ENCODE measurements around the gene SLBP.

SLBP gene

DNA sequence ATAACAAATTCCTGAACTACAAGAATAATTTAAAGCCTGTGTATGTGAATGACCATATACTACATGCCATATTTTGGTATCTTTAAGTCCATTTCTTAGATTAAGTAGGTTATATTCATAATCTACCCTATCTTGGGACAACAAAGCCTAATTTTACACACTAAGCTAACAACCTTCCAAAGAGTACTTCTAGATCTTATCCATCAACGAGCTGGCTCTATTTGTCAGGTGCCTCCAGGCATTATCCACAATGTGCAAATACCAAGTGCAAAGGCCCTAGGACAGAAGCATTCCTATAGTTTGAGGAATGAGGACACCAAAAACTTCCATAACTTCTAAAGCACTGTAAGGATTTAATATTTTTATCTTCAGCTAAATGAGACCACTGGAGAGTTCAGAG lies 3.5 kb downstream of the SLBP start:
- no peak for DNase-seq

DNA sequence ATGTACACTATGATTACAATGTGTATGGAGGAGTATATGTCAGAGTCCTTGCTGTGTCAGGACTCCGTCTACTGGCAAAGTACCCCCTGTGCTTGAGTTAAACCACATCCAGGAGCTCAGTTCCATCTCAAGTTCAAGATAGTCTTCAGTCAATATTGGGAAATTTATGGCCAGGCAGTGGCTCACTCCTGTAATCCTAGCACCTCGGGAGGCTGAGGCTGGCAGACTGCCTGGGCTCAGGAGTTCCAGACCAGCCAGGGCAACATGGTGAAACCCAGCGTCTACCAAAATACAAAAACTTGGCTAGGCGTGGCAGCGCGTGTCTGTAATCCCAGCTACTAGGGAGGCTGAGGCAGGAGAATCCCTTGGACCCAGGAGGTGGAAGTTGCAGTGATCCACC lies 5.8 kb downstream of the SLBP start:
- DNase-seq: no peak

DNA sequence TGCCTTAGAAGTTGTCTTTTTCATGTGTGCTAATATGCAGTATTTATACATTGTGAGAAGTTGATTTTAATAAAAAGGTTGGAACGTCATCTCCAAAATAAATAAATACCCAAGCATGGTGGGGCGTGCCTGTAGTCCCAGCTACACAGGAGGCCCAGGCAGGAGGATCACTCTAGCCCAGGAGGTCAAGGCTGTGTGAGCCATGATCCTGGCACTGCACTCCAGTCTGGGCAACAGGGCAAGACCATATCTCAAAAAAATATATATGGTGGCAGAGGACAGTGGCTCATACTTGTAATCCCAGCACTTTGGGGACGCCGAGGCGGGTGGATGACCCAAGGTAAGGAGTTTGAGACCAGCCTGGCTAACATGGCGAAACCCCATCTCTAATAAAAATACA lies 6.4 kb downstream of the SLBP start:
- DNase-seq: no peak

DNA sequence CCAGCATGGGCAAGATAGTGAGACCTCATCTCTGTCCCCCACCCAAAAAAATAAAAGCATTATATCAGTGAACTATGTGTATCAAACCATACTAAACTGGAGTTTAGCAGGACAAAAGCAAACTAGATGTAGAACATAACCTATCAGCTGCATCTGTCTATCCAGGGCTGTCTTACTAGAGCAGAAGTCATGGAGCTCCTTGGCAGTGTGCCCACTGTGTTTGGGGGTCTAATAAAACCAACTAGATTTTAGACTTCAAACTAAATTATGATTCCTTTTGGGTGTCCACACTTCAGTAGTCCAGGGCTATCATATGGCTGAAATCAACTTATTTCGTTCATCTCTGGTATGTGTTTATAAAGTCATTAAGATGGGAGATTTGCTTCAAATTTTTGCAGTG lies 8.3 kb downstream of the SLBP start:
- DNase-seq: no peak

DNA sequence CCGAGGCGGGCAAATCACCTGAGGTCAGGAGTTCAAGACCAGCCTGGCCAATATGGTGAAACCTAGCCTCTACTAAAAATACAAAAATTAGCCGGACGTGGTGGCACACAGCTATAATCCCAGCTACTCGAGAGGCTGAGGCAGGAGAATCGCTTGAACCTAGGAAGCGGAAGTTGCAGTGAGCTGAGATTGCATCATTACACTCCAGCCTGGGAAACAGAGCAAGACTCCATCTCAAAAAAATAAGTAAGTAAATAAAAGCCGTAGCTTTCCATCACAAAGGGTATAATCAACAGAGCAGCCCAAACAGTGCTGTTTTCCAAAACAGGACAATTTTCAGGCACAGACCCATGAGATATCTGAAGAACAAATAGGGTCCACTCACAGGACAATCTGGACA lies 10.4 kb downstream of the SLBP start:
- peak; percentile 73 for DNase-seq

DNA sequence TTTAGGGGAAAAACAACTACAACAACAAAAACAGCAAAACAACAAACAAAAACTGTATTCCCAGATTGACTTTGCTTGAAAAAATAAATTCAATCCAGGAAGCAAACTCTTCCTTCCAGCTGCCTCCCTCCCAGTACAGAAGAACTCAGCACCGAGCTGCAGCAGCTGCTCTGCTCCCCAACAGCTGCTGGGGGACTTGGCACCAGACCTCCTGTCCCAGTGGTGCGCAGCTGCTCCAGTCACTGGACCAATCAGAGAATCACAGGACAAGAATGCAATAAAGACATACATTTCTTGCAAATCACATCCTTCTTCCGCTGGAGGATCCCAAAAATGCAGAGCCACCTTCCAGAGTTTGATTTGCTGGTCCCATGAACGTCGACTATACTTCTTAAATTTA lies 16.2 kb downstream of the SLBP start:
- no peak for DNase-seq

DNA sequence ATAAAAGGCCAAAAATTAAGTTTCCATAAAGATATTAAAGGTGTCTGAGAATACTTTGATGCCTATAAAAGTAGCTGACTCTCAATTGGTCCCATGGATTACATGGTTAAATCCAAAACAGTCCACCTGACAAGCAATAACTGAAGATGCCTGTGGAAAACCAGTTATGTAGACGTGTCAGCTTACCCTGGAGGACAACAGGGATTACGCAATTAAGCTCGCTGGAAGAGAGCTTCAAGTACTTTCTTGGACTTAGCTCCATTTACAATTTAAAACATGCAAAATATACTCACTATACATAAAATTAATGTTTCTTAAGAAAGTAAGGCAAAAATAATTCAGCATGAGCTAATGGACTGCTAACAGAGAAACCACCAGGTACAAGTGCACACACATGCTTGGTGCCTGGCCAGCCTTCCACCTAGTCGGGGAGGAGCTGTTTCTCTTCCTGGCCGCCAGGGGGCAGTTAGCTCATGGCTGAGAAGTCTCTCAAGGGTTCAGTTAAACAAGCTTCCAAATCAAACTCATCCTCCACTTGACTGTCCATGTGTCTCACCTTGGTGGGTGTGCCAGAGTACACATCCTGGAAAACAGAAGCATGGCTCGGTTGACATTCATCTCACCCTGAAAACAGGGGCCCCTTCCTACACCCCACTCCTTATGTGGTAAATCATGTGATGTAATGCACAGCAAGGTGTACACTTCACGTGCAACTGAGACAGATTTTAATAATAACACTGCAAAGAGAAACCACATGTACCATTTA lies 18.8 kb downstream of the SLBP start:
- DNase-seq: peak; percentile 62

DNA sequence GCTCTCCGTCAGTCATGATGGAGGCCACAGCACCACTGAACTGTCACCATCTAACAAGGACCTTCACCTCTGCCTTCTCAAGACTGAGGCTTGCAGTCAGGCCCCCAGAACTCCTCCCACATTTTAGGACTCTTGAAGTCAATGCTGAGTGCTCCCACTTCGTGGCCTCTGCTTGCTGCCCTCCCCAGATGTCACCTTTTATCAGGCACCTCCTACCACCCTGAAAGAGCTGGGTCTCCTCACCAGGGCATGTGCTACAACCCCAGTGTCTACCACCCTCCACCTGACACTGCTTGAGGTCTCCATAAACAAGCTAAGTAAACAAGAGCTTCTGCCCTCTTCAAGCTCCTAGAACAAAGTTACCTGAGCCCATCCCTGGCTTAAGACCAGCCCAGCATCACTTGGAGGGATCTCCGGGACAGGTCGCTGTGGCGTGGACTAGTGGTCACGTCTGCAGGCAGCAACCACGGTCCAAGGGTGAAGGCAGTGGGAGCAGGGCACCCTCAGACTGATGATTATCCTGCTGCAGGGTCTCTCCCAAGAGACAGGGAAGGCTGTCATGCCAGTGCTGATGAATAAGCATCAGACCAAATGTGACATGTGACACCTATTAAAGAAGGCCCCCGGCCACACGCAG lies 20.3 kb downstream of the SLBP start:
- DNase-seq: no peak

DNA sequence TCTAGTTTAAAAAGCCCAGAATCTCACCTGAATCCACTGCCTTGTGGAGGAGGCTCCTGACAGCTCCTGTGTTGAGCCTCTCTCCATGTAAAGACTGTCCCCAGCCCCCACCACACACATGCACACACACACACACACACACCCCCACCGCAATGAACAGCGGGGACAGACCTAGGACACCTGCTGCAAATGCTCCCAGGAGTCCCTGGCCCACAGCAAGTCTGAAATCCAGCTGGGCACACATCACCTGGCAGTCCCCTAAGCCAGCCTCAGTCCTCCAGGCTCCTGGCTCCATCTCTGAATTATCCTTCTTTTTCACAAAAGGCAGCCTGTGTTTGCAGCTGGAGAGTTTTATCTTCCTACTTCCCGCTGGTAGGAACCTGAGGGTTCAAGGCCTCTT lies 21.4 kb downstream of the SLBP start:
- no peak for DNase-seq

DNA sequence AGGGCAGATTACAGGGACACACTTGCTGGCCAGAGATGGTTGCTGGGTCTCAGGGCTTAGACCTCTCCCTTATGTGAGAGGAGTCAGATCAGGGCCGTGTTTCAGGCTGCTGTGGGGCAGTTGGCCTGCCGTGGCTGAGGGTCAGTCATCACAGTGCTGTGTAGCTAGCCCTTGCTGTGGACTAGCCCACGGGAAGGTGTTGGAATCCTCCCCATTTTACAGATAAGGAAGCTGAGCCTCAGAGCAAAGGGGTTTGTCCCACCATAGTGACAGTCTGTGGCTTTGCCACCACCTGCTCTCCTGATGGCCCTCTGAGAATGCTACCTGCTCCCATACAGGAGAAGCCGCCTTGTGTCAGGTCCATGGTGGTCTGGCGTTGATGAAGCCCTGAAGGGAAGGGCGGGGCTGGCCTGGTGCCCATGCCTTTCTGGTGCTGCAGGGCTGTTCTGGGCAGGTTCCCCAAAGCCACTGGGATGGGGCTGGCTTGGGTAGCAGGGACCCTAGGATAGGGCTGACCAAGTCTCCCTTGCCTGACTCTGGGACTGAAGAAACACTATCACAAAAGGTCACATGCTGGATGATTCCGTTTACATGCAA lies 25.6 kb downstream of the SLBP start:
- DNase-seq: no peak

DNA sequence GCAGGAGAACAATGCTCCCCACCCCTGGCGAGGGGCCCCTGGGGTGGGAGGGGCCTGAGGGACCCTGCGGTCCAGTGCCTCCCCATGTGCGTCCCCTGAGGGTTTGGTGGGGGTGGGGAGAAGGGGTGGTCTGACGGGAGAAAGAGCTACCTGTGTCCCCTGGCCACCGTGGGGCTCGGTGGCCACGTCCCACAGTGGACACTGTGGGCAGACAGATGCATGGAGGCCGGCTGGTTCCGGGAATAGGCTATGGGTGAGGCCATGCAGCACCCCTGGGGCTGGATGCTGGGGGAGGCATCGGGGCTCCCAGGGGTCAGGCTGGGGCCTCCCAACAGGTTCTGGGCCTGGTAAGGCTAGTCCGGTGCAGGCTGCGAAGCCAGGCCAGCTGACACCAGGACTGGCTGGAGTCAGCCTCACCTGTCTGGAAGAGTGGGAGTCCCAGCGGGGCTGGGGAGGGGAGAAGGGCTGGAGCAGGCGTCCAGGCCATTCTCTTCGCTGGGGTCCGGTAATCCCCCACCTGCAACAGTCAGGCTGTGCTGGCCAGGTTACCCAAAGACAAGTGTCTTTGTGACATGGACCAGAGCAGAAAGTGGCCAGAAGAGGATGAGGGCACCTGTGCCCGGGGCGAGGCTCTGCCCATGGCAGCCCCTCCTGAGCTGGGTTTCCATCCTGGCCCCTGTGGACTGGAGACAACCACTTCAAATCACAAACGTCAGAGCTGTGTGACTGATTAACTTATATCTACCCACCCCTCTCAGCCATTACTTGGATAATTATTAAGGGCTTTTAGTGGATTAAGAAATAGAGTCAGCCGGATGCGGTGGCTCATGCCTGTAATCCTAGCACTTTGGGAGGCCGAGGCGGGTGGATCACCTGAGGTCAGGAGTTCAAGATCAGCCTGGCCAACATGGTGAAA lies 26.6 kb downstream of the SLBP start:
- DNase-seq: no peak

DNA sequence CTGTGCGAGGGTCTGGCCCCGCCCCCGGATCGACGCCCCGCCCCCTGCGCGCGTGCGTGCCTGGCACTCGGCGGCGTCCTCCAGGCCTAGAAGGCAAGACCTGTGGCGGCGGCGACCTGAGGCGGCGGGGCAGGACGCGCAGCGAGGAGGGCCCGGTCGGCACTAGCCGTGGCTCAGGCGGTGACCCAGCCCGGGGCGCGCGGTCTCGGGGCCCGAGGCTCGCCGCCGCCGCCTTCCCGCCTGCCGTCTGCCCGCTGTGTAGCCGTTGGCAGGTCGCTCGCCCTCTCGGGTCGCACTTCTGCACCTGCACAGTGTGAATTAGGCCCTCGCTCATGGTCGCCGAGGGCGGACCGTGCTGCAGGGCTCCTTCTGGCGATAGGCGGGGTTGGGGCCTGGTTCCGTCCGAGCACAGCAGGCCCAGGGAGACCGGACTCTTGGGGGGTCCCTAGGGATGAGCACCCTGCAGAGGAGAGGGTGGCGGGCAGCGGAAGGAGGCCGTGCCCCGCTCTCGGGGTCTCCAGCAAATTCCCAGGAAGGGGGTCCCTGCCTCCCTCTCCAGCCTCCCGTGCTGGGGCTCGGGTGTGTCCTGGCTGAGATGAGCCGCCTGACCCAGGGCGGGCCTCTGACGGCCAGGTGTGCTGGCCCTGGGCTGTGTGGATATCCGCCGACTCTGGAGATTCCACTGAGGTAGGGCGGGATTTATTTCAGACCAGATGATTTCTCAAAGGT lies 27.4 kb downstream of the SLBP start:
- no peak for DNase-seq

DNA sequence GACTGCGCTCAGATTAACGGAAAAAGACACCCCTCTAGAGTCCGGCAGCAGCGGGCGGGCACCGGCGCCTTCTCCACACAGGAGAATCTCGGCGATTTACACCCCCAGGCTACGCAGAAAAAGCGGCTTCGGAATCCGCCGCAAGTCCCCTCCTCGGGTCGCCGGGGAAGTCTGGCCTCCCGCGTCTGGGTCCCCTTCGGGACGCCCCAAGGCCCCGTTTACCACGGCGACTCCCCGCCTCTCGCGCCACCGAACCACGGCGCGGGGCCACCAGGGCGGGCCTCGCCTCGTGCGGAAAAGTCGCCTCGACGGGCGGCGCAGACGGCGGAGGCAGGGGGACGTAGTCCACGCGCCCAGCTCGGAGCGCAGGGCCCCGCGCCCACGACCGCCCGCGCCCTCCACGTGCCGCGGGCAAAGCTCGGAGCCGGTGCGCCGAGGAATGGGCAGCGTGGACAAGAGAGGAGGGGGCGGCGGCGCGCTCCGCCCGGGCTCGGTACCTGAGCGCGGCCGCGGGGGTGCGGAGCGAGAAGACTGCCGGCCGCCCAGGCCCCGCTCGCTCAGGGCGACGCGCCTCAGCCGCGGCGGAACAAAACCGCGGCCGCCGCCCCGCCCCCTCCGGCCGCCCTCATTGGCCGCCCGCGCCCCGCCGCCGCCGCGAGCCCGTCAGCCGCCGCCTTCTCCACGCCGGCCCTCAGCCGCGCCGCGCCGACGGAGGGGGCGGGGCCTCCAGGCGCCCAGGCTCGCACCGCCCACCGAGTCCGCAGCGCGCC lies 28.2 kb downstream of the SLBP start, which contains the start of gene FAM53A:
Gene FAM53A (minus strand): TSS at position 578 of the 770 bp plus-strand sequence. CDS start 15,572 bp downstream, outside the sequence.
- peak; percentile 80 for DNase-seq

DNA sequence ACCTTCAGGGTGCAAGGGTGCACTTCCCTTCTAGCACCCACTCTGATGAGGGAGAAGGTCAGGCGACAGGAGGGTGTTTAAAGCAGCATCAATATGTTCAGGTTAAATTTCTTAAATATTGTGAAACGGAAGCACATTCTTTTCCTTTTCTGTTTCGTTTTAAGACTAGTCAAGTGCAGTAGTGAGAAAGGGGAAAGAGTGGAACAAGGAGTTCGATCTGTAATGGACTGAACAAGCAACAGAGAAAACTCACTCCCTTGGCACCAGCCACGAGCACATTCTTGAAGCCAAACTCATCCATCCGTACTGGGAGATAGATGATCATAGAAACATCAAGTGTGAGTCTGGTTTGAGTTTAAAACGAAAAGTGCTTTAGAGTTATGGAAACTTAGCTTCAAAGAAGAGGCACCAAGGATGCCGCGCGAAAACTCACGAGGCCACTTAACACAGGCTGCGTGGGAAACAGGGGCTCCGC lies 28.8 kb downstream of the SLBP start:
- peak; percentile 36 for DNase-seq

DNA sequence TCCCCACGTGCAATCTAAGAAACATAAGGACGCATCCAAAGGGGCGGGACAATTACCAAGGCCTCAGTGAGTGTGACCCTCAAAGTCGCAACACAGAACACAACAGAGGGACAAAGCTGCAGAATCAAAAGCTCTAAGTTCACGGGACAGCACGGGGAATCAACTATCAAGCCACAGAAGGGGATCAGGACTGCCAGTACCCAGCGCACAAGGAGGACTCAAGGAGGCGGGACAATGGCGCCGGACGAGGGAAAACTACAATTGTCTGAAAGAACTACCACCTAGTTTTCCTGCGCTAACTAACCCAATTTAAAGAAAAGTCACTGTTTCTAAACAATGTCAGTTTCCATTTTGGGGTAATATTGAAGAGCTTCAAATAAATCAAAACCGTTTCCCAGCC lies 29.3 kb downstream of the SLBP start:
- no peak for DNase-seq

DNA sequence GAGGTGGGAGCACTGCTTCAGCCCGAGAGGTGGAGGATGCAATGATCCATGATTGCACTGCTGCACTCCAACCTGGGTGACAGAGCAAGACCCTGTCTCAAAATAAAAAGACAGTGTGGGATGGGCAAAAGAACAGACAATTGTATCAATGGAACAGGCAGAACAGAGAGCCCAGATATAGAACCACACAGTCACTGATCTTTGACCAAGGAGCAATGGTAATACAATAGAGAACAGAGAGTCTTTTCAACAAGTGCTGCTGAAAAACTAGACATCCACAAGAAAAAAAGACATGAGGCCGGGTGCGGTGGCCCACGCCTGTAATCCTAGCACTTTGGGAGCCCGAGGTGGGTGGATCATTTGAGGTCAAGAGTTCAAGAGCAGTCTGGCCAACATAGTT lies 33.9 kb downstream of the SLBP start:
- no peak for DNase-seq

DNA sequence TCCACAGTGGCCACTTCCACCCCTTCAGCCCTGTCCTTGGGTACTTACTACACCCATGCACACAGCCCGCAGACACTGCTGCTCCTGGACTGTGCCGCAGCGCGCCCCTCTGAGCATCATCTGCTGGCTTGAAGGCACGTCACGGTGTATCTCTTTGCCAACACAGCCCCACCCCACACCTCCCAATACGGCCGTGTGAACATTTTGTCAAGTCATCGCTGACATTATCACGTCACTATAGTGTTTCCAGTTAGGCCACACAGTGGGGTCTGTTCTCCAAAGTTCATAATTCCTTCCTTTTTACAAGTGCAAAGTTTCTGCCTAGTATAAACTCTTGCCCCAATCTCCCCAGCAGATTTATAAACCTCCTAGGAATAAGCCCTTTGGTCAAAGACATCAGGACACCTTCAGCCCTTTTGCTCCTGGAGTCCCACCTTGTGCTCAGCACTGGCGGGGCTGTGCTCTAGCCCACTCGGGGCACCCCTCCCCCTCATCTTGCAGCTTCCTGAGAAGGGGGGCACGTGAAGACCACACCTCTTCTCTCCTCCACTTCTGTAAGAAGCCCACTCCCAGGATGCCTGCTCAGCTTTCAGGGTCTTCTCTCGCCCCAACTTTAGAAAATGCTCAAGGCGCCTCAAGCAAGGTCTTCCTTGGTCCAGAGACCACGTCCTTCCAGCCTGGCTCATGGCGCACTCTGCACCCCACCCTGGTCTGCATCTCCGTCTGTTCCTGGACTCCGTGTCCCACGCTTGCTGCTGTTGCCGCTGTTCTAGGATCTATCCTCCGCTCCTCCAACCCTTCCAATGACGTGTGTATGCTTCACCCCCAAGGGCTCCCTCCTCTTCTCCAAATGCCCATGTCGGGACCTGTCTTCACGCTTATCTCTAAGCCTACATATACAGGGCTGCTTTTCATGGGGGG lies 35.3 kb downstream of the SLBP start:
- DNase-seq: no peak

DNA sequence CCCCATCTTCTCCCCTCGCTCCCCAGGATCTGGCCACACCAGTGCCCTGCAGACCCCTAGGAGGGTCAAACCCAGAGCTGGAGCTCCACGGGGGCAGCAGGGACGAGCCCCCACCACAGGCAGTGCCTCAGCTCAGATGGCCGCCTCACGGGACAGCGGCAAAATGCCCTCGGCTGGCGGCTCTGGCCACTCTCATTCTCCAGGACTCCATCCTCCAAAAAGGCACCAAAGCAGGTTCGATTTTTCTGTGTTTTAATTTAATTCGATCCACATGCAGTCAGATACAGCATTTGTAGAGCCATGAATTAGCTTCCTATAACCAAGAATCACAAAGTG lies 36.3 kb downstream of the SLBP start:
- DNase-seq: no peak

DNA sequence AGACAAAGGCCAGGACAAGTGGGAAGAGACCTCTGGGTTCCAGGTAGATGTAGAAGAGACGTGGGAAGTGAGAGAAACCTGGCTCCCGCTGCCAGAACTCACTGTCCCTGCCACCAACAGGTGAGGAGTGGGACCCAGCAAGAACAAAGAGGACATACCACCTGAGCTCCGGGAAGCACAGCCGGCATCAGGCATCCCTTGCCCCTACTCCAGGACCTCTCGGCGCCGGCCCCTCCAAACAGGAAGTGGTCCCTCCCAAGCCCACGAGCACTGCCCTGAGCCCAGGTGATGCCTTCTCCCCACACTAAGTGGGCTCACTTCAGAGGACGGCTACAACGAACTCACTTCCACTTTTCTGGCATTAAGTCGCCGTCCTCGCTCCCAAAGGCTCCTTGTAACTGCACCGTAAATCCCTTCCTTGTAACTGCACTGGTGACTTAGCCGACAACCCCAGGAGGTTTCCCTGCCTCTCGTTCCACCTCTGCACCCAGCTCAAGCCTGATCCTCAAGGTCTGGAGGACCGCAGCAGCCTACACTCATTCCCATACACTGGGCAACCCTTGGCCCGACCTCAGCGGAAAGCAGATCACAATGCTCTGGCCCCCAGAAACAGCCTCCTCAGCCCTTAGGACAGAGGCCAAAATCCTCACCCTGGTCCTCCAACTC lies 36.9 kb downstream of the SLBP start:
- no peak for DNase-seq

DNA sequence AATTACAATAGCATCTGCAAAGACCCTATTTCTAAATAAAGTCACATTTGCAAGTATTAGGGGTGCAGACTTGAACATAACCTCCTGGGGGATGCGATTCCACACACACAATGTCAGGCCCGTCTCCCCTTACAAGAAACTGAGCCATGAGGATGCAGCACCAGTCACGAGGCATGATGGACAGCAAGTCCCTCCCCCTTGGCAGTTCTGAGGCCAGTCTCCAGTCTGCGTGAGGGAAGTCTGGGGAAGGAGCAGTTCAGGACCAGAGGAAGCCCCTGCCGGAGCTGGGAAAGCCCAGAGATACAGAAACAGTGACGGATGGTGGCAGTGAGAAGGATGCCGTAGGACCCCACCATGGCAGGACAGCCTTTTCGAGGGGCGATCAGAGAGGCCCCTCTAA lies 37.4 kb downstream of the SLBP start:
- DNase-seq: no peak
